Measurements from ENCODE around the gene SYCE3.

SYCE3 gene

DNA sequence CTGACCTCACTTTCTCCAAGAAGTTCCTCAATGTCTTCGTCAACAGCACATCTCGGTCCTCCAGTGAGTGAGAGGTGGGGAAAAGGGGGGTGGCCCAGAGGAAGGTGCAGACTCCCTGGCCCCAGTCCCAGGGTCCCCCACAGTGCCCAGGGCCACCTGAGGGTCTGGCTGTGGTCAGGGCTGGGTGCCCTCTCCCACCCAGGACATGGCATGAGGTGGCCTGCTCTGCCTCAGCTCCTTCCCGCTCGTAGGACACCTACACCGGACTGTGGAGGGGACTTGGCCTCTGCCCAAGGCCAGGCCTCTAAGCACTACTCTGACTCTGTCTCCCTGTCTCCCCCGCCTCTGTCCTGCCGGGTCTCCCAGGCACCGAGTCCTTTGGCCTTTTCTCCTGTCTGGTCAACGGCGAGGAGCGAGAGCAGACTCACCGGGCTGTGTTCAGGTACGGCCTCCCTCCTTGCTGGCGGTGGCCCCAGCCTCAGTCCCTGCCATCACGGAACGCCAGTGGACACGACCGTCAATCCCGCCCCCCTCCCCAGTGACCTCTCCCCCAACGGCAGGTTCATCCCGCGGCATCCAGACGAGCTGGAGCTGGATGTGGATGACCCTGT is 42.4 kb upstream of the SYCE3 start:
- H2AFZ ChIP-seq (ENCODE audit: low read length) = no peak overlapping the region
- H3K4me1 ChIP-seq (ENCODE audit: insufficient read depth, low read length, poor library complexity, severe bottlenecking) = no peaks in the 10 kb centered on the region
- no peaks in the 10 kb centered on the region for H3K79me2 ChIP-seq (ENCODE audit: insufficient read depth, low read length)
- no peaks in the 10 kb centered on the region for H4K20me1 ChIP-seq (ENCODE audit: insufficient read depth, low read length, poor library complexity, severe bottlenecking)
- TF ChIP-seq, protein P1, sequence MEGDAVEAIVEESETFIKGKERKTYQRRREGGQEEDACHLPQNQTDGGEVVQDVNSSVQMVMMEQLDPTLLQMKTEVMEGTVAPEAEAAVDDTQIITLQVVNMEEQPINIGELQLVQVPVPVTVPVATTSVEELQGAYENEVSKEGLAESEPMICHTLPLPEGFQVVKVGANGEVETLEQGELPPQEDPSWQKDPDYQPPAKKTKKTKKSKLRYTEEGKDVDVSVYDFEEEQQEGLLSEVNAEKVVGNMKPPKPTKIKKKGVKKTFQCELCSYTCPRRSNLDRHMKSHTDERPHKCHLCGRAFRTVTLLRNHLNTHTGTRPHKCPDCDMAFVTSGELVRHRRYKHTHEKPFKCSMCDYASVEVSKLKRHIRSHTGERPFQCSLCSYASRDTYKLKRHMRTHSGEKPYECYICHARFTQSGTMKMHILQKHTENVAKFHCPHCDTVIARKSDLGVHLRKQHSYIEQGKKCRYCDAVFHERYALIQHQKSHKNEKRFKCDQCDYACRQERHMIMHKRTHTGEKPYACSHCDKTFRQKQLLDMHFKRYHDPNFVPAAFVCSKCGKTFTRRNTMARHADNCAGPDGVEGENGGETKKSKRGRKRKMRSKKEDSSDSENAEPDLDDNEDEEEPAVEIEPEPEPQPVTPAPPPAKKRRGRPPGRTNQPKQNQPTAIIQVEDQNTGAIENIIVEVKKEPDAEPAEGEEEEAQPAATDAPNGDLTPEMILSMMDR (conservative IDR thresholded peaks at IDR 0.05; ENCODE audit: low read length) = no peak
- TF ChIP-seq EZH2phosphoT487 (IDR thresholded peaks at IDR 0.05; ENCODE audit: borderline replicate concordance) = no peak
- no peaks in the 10 kb centered on the region for H3K27me3 ChIP-seq (ENCODE audit: insufficient read depth, low read length, poor library complexity, severe bottlenecking)
- no peak overlapping the region for H3K9ac ChIP-seq (ENCODE audit: low read depth, low read length, poor library complexity, severe bottlenecking)
- H3K36me3 ChIP-seq (ENCODE audit: insufficient read depth, low read length) = no peaks in the 10 kb centered on the region
- no peak overlapping the region for H3K4me2 ChIP-seq (ENCODE audit: low read depth, low read length, poor library complexity, severe bottlenecking)
- no peak overlapping the region for H3K4me3 ChIP-seq (ENCODE audit: low read length, poor library complexity, severe bottlenecking)
- no peaks in the 10 kb centered on the region for H3K9me2 ChIP-seq (replicated peaks; ENCODE audit: low read depth, low read length)
- H3F3A ChIP-seq (ENCODE audit: low read depth) = no peaks in the 10 kb centered on the region
- H3K9me3 ChIP-seq (ENCODE audit: insufficient read depth, low read depth, low read length) = no peaks in the 10 kb centered on the region

DNA sequence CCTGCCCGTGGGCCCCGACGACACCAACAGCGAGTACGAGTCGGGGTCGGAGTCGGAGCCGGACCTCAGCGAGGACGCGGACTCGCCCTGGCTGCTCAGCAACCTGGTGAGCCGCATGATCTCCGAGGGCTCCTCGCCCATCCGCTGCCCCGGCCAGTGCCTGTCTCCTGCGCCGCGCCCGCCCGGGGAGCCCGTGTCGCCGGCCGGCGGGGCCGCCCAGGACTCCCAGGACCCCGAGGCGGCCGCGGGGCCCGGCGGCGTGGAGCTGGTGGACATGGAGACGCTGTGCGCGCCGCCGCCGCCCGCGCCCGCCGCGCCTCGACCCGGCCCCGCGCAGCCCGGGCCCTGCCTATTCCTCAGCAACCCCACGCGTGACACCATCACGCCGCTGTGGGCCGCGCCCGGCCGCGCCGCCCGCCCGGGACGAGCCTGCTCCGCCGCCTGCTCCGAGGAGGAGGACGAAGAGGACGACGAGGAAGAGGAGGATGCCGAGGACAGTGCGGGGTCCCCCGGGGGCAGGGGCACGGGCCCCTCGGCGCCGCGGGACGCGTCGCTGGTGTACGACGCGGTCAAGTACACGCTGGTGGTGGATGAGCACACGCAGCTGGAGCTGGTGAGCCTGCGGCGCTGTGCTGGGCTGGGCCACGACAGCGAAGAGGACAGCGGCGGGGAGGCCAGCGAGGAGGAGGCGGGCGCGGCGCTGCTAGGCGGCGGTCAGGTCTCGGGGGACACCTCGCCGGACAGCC is 41.7 kb upstream of the SYCE3 start:
- H3K9ac ChIP-seq (ENCODE audit: low read depth, low read length, poor library complexity, severe bottlenecking) = no peak overlapping the region
- TF ChIP-seq EZH2phosphoT487 (IDR thresholded peaks at IDR 0.05; ENCODE audit: borderline replicate concordance) = no peak
- TF ChIP-seq, protein P1 (conservative IDR thresholded peaks at IDR 0.05; ENCODE audit: low read length) = no peak
- no peaks in the 10 kb centered on the region for H3K36me3 ChIP-seq (ENCODE audit: insufficient read depth, low read length)
- H3K79me2 ChIP-seq (ENCODE audit: insufficient read depth, low read length) = no peaks in the 10 kb centered on the region
- no peaks in the 10 kb centered on the region for H3K27me3 ChIP-seq (ENCODE audit: insufficient read depth, low read length, poor library complexity, severe bottlenecking)
- no peaks in the 10 kb centered on the region for H4K20me1 ChIP-seq (ENCODE audit: insufficient read depth, low read length, poor library complexity, severe bottlenecking)
- no peaks in the 10 kb centered on the region for H3K4me1 ChIP-seq (ENCODE audit: insufficient read depth, low read length, poor library complexity, severe bottlenecking)
- no peaks in the 10 kb centered on the region for H3K9me2 ChIP-seq (replicated peaks; ENCODE audit: low read depth, low read length)
- H2AFZ ChIP-seq (ENCODE audit: low read length) = no peak overlapping the region
- no peak overlapping the region for H3K4me2 ChIP-seq (ENCODE audit: low read depth, low read length, poor library complexity, severe bottlenecking)
- H3F3A ChIP-seq (ENCODE audit: low read depth) = no peaks in the 10 kb centered on the region
- no peaks in the 10 kb centered on the region for H3K9me3 ChIP-seq (ENCODE audit: insufficient read depth, low read depth, low read length)
- H3K4me3 ChIP-seq (ENCODE audit: low read length, poor library complexity, severe bottlenecking) = no peak overlapping the region

DNA sequence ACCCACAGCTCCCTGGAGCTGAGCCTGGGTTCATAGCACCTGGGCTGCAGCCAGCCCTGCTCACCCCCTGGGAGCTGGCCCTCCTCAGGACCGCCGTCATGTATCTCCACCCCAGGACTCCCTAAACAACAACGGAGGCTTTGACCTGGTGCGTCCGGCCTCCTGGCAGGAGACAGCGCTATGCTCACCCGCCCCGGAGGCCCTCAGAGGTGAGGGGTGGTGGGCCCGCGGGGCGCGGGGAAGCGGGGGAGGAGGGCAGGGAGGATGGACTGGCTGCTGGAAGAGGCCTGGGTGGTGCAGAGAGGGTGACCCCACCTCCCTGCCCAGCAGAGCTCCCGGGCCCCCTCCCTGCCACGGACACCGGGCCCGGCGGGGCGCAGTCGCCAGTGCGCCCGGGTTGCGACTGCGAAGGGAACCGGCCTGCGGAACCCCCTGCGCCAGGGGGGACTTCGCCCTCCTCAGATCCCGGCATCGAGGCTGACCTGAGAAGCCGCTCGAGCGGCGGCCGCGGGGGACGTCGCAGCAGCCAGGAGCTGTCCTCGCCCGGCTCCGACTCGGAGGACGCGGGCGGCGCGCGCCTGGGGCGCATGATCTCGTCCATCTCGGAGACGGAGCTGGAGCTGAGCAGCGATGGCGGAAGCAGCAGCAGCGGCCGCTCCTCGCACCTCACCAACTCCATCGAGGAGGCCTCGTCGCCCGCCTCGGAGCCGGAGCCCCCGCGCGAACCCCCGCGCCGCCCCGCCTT is 41.0 kb upstream of the SYCE3 start:
- Histone ChIP-seq H3K36me3 (ENCODE audit: insufficient read depth, low read length) (no peaks in the 10 kb centered on the region), H3K4me2 (ENCODE audit: low read depth, low read length, poor library complexity, severe bottlenecking) (no peak overlapping the region), H4K20me1 (ENCODE audit: insufficient read depth, low read length, poor library complexity, severe bottlenecking) (no peaks in the 10 kb centered on the region), H3K27me3 (ENCODE audit: insufficient read depth, low read length, poor library complexity, severe bottlenecking) (no peaks in the 10 kb centered on the region), H3K9ac (ENCODE audit: low read depth, low read length, poor library complexity, severe bottlenecking) (no peak overlapping the region), H3K9me2 (replicated peaks; ENCODE audit: low read depth, low read length) (no peaks in the 10 kb centered on the region), H3K79me2 (ENCODE audit: insufficient read depth, low read length) (no peaks in the 10 kb centered on the region), H3K9me3 (ENCODE audit: insufficient read depth, low read depth, low read length) (no peaks in the 10 kb centered on the region), H3F3A (ENCODE audit: low read depth) (no peaks in the 10 kb centered on the region), H3K4me3 (ENCODE audit: low read length, poor library complexity, severe bottlenecking) (no peak overlapping the region), H2AFZ (ENCODE audit: low read length) (no peak overlapping the region), H3K4me1 (ENCODE audit: insufficient read depth, low read length, poor library complexity, severe bottlenecking) (no peaks in the 10 kb centered on the region)
- TF ChIP-seq EZH2phosphoT487 (IDR thresholded peaks at IDR 0.05; ENCODE audit: borderline replicate concordance) = no peak
- TF ChIP-seq, protein P1 (conservative IDR thresholded peaks at IDR 0.05; ENCODE audit: low read length) = no peak

Measured in Loucy (cell line).